A549 (cell line): ENCODE results near the gene SEL1L3. TPM values are rescaled to one million over a fixed set of nuclear protein-coding genes. Genes with fewer than 3 reads are reported as not detected.

Experiments used
- ATAC-seq, 2 experiments: fragments of 200-7000 bp in 1 of 2; fragments of >200 bp in 1 of 2; cut with Nextera tagmentation in 1 of 2; cut with Tn5 transposase in 1 of 2; 3 replicates each; pipeline versions ENCODE4 v1.8.0 to v1.9.1; 2018 to 2020; ENCODE audit warnings: mild to moderate bottlenecking in 1 of 2, moderate library complexity in 1 of 2
- CTCF ChIA-PET: fragments of 300-600 bp; sonication (Branson Sonifier 250); formaldehyde crosslinking; extraction: SDS; loops from one replicate; lab custom pipeline; 2021; ENCODE audit warnings: antibody characterized with exemption, inconsistent platforms; lab: Yijun Ruan, JAX
- POLR2A ChIA-PET: fragments of 350-600 bp; formaldehyde crosslinking; extraction: SDS; loops from one replicate; lab custom pipeline; 2021; ENCODE audit warnings: antibody characterized with exemption, inconsistent platforms; lab: Yijun Ruan, JAX
- DNase-seq, 2 experiments: peaks; one replicate each; pipeline versions ENCODE4 v3.0.0 to v3.0.0-alpha.2; 2011 to 2016; ENCODE audit warnings: low read depth in 1 of 2, low spot score in 1 of 2
- FAIRE-seq: peaks from 2 replicates; lab custom pipeline; 2011; peaks lifted over from hg19 to GRCh38; lab: Jason Lieb, UNC
- H3K27ac ChIP-seq, 2 experiments: fragments of >200 bp; sonication (Bioruptor Twin); formaldehyde crosslinking; 3 replicates each; pipeline ENCODE4 v1.5.1; 2016 to 2017
- H3K4me1 ChIP-seq: fragments of >200 bp; sonication (Bioruptor Twin); formaldehyde crosslinking; 3 replicates; pipeline ENCODE4 v1.6.1; 2016
- H3K4me2 ChIP-seq: fragments of >200 bp; sonication (Bioruptor Twin); formaldehyde crosslinking; 3 replicates; pipeline ENCODE4 v1.6.1; 2016
- H3K4me3 ChIP-seq: fragments of >200 bp; sonication (Bioruptor Twin); formaldehyde crosslinking; 3 replicates; pipeline ENCODE4 v1.5.1; 2016
- H3K9me3 ChIP-seq: fragments of >200 bp; sonication (Bioruptor Twin); formaldehyde crosslinking; 3 replicates; pipeline ENCODE4 v1.6.1; 2016
- CEBPB ChIP-seq, 2 experiments: fragments of >200 bp in 1 of 2; sonication (Bioruptor Twin) in 1 of 2; formaldehyde crosslinking in 1 of 2; IDR thresholded peaks; 2 replicates each; pipeline ENCODE4 v1.6.1; 2012 to 2016
- CHD4 ChIP-seq: fragments of 200-600 bp; sonication (generic); IDR thresholded peaks from 2 replicates; pipeline ENCODE4 v1.6.1; 2016; ENCODE audit warnings: antibody characterized with exemption, mild to moderate bottlenecking, borderline replicate concordance
- EHMT2 ChIP-seq: fragments of 200-600 bp; sonication (generic); IDR thresholded peaks from 2 replicates; pipeline ENCODE4 v1.6.1; 2016; ENCODE audit warnings: antibody characterized with exemption, low read depth, mild to moderate bottlenecking, moderate library complexity
- FOXS1 ChIP-seq: fragments of 250-450 bp; sonication (Bioruptor Pico); IDR thresholded peaks from 2 replicates; pipeline ENCODE4 v1.5.0; 2020; ENCODE audit warnings: mild to moderate bottlenecking, moderate library complexity
- HDAC2 ChIP-seq: fragments of 200-600 bp; sonication (generic); IDR thresholded peaks from 2 replicates; pipeline ENCODE4 v1.6.1; 2016
- MAFK ChIP-seq: fragments of 450-650 bp; IDR thresholded peaks from 2 replicates; pipeline ENCODE4 v1.6.1; 2014; ENCODE audit not compliant: partially characterized antibody
- NFE2L2 ChIP-seq: fragments of 150-350 bp; conservative IDR thresholded peaks from 2 replicates; pipeline ENCODE4 v1.6.1; 2014; ENCODE audit warnings: low read length
- RAD21 ChIP-seq, 2 experiments: fragments of >200 bp in 1 of 2; sonication (Bioruptor Twin) in 1 of 2; formaldehyde crosslinking in 1 of 2; IDR thresholded peaks in 1 of 2; conservative IDR thresholded peaks in 1 of 2; 2 replicates in 1 of 2; 3 replicates in 1 of 2; pipeline ENCODE4 v1.6.1; 2012 to 2018; ENCODE audit warnings: inconsistent platforms in 1 of 2
- RARB ChIP-seq: fragments of 250-450 bp; sonication (Bioruptor Pico); IDR thresholded peaks from 2 replicates; pipeline ENCODE4 v1.8.0; 2021; ENCODE audit warnings: mild to moderate bottlenecking, moderate library complexity
- SMC3 ChIP-seq: fragments of >200 bp; sonication (Bioruptor Twin); formaldehyde crosslinking; IDR thresholded peaks from 3 replicates; pipeline ENCODE4 v1.6.1; 2018; ENCODE audit warnings: inconsistent platforms
- TFCP2L1 ChIP-seq: fragments of 250-450 bp; sonication (Bioruptor Pico); IDR thresholded peaks from 2 replicates; pipeline ENCODE4 v1.5.0; 2021; ENCODE audit warnings: mild to moderate bottlenecking
- ZC3H11A ChIP-seq: fragments of 450-650 bp; IDR thresholded peaks from 2 replicates; pipeline ENCODE4 v1.6.1; 2014; ENCODE audit warnings: antibody characterized with exemption, mild to moderate bottlenecking
- WGBS: methylation state at CpG from one replicate; pipeline ENCODE4 v1.1.6; 2017; ENCODE audit errors: missing lambda C conversion rate; 5-methylcytosine and 5-hydroxymethylcytosine counted together
- polyA plus RNA-seq, 4 experiments: library from polyadenylated mRNA; depleted of rRNA in 3 of 4; stranded (reverse); fragments of >200 nt; fragmentation: RNase III in 1 of 4; extraction: RNeasy Plus Mini Kit Qiagen cat#74134 plus additional on column Dnase treatment in 1 of 4; gene quantifications; 2 replicates in 3 of 4; 3 replicates in 1 of 4; pipeline ENCODE4 v1.2.3, GENCODE V29; 2011 to 2017
- TF ChIP-seq, protein P1 (sequence below): fragments of >200 bp; sonication (Bioruptor Twin); formaldehyde crosslinking; IDR thresholded peaks from 3 replicates; pipeline ENCODE4 v1.5.1; 2016
- TF ChIP-seq, protein P2 (sequence below): IDR thresholded peaks from 2 replicates; pipeline ENCODE4 v1.6.1; 2012
- TF ChIP-seq, protein P3 (sequence below): fragments of >200 bp; sonication (Bioruptor Twin); formaldehyde crosslinking; IDR thresholded peaks from 2 replicates; pipeline ENCODE4 v1.6.1; 2016
- TF ChIP-seq, protein P4 (sequence below): IDR thresholded peaks from 2 replicates; pipeline ENCODE4 v1.6.1; 2012; ENCODE audit warnings: low read depth, borderline replicate concordance
- TF ChIP-seq, protein P5 (sequence below): fragments of 250-450 bp; sonication (Bioruptor Pico); IDR thresholded peaks from 2 replicates; pipeline ENCODE4 v1.5.0; 2020; ENCODE audit warnings: low read depth, mild to moderate bottlenecking, moderate library complexity
- TF ChIP-seq, protein P6 (sequence below): fragments of 200-600 bp; sonication (generic); IDR thresholded peaks from 2 replicates; pipeline ENCODE4 v1.6.1; 2016; ENCODE audit warnings: antibody characterized with exemption, mild to moderate bottlenecking, moderate library complexity

SEL1L3 gene
- polyA plus RNA-seq, 2 of the 4 experiments (the other 2 are of a cell fraction): 26.1 to 27.0 TPM

DNA sequence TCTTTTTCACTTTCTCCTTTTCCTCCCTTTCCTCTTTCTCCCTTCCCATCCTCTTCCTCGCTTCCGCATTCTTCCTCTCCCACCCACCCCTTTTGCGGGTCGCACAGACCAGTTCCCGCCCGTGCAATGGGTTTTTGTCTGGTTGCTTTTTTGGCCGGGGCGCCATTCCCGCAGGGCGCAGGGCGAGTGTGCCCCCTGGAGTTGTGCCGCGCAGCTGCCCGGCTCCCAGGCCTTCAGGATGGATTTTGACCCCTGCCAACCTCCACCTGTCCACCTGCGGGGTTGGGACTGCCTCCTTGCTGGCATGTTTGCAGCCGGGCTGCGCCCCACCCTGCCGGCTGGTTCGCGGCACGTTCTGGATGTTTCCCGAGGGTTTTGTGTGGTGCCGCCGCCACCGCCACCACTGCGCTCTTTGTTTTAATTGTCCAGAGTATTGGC is 578 bp upstream of the SEL1L3 start:
- TF ChIP-seq FOXS1 (CRISPR knock-in tag): no peak
- peak; percentile 27 to 41; a peak in 3 of 5 replicates for TF ChIP-seq RAD21 (conservative IDR thresholded peaks at IDR 0.05 in 1 of 2, IDR thresholded peaks at IDR 0.05 in 1 of 2)
- TF ChIP-seq SMC3: peak; percentile 25; the same call in 1 of the 3 replicates
- TF ChIP-seq, protein P1, sequence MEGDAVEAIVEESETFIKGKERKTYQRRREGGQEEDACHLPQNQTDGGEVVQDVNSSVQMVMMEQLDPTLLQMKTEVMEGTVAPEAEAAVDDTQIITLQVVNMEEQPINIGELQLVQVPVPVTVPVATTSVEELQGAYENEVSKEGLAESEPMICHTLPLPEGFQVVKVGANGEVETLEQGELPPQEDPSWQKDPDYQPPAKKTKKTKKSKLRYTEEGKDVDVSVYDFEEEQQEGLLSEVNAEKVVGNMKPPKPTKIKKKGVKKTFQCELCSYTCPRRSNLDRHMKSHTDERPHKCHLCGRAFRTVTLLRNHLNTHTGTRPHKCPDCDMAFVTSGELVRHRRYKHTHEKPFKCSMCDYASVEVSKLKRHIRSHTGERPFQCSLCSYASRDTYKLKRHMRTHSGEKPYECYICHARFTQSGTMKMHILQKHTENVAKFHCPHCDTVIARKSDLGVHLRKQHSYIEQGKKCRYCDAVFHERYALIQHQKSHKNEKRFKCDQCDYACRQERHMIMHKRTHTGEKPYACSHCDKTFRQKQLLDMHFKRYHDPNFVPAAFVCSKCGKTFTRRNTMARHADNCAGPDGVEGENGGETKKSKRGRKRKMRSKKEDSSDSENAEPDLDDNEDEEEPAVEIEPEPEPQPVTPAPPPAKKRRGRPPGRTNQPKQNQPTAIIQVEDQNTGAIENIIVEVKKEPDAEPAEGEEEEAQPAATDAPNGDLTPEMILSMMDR: peak; percentile 33
- TF ChIP-seq, all 56 proteins: peak for 3
- Histone ChIP-seq H3K4me3 (peak overlapping the region; percentile 98), H3K27ac (peak overlapping the region; percentile 89 to 97), H3K9me3 (no peaks in the 10 kb centered on the region), H3K4me2 (peak overlapping the region; percentile 97), H3K4me1 (peaks cover 30% of the 10 kb centered on the region)
- peak; percentile 44 to 51; a peak in 5 of 6 replicates for ATAC-seq
- ChIA-PET POLR2A (no interaction called here), CTCF (interaction anchor here (1.2 to 2.4 kb wide), 3 partner anchors 9 to 422 kb away, joined by 3 to 7 read pairs (median 4); no protein-coding TSS in a partner anchor)
- FAIRE-seq: no peak
- 51% methylated on average over 17 of the region's 26 CpGs for WGBS
- DNase-seq: peak; percentile 19 to 27

DNA sequence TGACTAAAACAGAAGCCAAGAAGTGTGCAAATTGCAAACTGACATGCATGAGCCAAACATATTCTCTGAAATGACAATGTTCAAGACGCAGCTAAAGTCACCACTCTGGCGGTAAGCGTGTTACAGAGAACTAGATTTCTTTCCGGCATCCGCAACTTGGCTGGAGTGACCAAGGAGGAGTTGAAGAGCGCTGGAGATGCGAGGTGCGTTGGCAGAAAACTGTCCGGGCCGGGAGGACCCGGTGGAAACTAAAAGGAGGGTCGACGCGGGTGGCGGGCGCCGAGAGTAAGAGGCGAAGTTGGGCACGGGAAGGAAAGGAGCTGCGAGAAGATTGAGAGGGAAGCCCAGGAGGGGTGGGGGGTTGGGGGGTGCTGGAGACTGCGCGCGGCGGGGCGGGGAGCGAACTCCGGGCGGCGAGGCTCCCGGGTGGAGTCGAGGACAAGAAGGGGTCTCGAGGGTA is 807 bp downstream of the SEL1L3 start:
- WGBS: 0% methylated on average over 24 of the region's 32 CpGs
- POLR2A ChIA-PET: no interaction called here
- Histone ChIP-seq H3K4me1 (peaks cover 30% of the 10 kb centered on the region), H3K4me3 (peak overlapping the region; percentile 98), H3K27ac (peak overlapping the region; percentile 89 to 97), H3K4me2 (peak overlapping the region; percentile 97), H3K9me3 (no peaks in the 10 kb centered on the region)
- CTCF ChIA-PET: interaction anchor here (1.2 kb wide), 1 partner anchor 419 kb away, joined by 3 read pairs; no protein-coding TSS in a partner anchor
- ATAC-seq (peak; percentile 35 to 60), FAIRE-seq (no peak), DNase-seq (peak; percentile 16 to 32)
- TF ChIP-seq, protein P2, sequence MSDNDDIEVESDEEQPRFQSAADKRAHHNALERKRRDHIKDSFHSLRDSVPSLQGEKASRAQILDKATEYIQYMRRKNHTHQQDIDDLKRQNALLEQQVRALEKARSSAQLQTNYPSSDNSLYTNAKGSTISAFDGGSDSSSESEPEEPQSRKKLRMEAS: 0 out of 2 replicates have a peak, but pooled peaks have one; percentile 14
- TF ChIP-seq, protein P3, sequence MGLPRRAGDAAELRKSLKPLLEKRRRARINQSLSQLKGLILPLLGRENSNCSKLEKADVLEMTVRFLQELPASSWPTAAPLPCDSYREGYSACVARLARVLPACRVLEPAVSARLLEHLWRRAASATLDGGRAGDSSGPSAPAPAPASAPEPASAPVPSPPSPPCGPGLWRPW: no peak

DNA sequence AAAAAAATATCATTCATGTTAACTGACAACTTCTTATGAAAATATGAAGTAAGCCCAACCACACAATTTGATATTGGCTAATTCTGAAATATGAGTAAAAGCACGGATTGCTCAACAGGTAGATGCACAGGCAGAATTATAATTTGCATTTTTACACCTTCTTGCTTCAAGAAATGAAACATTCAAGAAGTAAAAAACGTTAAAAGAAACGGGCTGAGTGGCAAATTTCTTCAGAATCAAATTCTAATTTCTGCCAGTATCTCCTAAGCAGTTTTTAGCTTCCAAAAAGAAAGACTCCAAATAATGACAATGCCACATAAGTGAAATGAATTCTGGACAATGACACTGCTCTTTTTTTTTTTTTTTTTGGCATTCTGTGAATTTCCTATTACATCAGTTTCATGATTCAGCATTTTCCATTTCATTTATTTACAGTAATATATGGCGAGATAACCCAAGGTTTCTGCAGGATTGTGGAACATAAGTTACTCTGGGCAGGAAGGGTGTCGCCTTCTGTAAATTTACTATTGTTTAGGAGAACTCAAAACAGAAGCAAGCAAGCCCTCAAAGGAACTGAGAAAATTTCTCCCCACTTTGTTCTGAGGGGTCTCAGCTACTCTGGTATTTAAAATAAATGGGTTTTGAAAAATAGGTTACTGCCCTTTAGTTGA is 1.4 kb downstream of the SEL1L3 start:
- TF ChIP-seq CHD4 (no peak), CEBPB (IDR thresholded peaks at IDR 0.05) (peak in 1 of 2 experiments; percentile 29; a peak in 1 of 4 replicates), MAFK (peak; percentile 96), RARB (CRISPR knock-in tag) (no peak), EHMT2 (no peak), NFE2L2 (peak; percentile 73)
- POLR2A ChIA-PET: interaction anchor here (0.7 kb wide), 1 partner anchor 1128 kb away, joined by 3 read pairs; no protein-coding TSS in a partner anchor
- 19% methylated on average over 5 of the region's 5 CpGs for WGBS

DNA sequence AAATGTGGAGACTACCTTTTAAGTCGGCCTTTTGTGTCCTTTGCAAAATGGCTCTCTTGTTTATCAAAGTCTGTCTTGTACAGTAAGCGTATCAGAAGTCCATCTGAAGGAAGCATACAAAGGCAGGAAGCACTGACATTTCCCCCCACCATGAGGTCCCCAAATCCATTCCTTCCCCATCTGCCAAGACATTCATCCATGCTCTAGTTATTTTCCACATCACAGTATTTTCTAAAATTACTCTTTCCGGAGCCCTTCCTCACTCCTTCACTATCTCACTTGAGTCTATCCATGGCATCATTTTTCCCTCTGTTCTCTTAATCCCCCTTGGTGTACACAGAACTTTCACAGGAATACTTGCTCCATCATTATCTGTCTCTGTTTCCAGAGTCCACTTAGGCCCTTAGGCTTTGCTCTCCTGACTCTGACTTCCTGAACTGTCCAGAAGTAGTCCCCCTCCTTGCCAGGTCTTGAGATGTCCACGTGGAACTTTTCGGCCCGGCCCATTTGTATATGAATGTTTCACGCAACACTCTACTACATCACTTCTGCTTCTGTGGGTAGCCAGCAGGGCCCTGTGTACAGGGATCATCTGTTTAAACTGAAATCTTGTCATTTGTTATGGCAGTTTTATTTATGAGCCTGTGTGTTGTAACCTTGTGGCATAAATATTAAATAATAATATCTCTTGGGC is 2.1 kb downstream of the SEL1L3 start:
- H3K27ac ChIP-seq: peak overlapping the region; percentile 89 to 97
- no peak for FAIRE-seq
- H3K4me2 ChIP-seq: peak overlapping the region; percentile 97
- TF ChIP-seq TFCP2L1 (no peak), ZC3H11A (no peak), HDAC2 (no peak)
- TF ChIP-seq, protein P4, sequence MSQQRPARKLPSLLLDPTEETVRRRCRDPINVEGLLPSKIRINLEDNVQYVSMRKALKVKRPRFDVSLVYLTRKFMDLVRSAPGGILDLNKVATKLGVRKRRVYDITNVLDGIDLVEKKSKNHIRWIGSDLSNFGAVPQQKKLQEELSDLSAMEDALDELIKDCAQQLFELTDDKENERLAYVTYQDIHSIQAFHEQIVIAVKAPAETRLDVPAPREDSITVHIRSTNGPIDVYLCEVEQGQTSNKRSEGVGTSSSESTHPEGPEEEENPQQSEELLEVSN: no peak
- TF ChIP-seq, protein P5, sequence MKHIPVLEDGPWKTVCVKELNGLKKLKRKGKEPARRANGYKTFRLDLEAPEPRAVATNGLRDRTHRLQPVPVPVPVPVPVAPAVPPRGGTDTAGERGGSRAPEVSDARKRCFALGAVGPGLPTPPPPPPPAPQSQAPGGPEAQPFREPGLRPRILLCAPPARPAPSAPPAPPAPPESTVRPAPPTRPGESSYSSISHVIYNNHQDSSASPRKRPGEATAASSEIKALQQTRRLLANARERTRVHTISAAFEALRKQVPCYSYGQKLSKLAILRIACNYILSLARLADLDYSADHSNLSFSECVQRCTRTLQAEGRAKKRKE (CRISPR knock-in tag): no peak
- TF ChIP-seq, protein P6, sequence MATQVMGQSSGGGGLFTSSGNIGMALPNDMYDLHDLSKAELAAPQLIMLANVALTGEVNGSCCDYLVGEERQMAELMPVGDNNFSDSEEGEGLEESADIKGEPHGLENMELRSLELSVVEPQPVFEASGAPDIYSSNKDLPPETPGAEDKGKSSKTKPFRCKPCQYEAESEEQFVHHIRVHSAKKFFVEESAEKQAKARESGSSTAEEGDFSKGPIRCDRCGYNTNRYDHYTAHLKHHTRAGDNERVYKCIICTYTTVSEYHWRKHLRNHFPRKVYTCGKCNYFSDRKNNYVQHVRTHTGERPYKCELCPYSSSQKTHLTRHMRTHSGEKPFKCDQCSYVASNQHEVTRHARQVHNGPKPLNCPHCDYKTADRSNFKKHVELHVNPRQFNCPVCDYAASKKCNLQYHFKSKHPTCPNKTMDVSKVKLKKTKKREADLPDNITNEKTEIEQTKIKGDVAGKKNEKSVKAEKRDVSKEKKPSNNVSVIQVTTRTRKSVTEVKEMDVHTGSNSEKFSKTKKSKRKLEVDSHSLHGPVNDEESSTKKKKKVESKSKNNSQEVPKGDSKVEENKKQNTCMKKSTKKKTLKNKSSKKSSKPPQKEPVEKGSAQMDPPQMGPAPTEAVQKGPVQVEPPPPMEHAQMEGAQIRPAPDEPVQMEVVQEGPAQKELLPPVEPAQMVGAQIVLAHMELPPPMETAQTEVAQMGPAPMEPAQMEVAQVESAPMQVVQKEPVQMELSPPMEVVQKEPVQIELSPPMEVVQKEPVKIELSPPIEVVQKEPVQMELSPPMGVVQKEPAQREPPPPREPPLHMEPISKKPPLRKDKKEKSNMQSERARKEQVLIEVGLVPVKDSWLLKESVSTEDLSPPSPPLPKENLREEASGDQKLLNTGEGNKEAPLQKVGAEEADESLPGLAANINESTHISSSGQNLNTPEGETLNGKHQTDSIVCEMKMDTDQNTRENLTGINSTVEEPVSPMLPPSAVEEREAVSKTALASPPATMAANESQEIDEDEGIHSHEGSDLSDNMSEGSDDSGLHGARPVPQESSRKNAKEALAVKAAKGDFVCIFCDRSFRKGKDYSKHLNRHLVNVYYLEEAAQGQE: no peak
- ATAC-seq: no peak
- WGBS: 92% methylated on average over 7 of the region's 7 CpGs
- CTCF ChIA-PET: interaction anchor here (1.3 kb wide), 1 partner anchor 19 kb away, joined by 4 read pairs; no protein-coding TSS in a partner anchor
- POLR2A ChIA-PET: interaction anchor here (0.7 kb wide), 1 partner anchor 1129 kb away, joined by 3 read pairs; no protein-coding TSS in a partner anchor
- DNase-seq: peak in 1 of 2 experiments; percentile 6
- no peaks in the 10 kb centered on the region for H3K9me3 ChIP-seq
- H3K4me3 ChIP-seq: peak overlapping the region; percentile 98; the same call in 1 of the 3 replicates
- peaks cover 29% of the 10 kb centered on the region for H3K4me1 ChIP-seq

More for the DNA sequence above, 1.4 kb downstream of the SEL1L3 start:
- peak overlapping the region; percentile 98 for H3K4me3 ChIP-seq
- CTCF ChIA-PET: interaction anchor here (1.2 kb wide), 1 partner anchor 419 kb away, joined by 3 read pairs; no protein-coding TSS in a partner anchor
- peak overlapping the region; percentile 89 to 97 for H3K27ac ChIP-seq
- DNase-seq (peak in 1 of 2 experiments; percentile 12), ATAC-seq (no peak), FAIRE-seq (no peak)
- H3K9me3 ChIP-seq: no peaks in the 10 kb centered on the region
- peak overlapping the region; percentile 97 for H3K4me2 ChIP-seq
- H3K4me1 ChIP-seq: peaks cover 30% of the 10 kb centered on the region
